ENCODE results near the gene KRTAP1-1.
A peak's percentile ranks its signal among the peaks of the same experiment; 100 is the strongest.
"Not testable (repeated sequence)": the region's sequence is repeated elsewhere in the genome, so short reads cannot be mapped to it uniquely, and the experiment has no call there.

Gene KRTAP1-1

DNA sequence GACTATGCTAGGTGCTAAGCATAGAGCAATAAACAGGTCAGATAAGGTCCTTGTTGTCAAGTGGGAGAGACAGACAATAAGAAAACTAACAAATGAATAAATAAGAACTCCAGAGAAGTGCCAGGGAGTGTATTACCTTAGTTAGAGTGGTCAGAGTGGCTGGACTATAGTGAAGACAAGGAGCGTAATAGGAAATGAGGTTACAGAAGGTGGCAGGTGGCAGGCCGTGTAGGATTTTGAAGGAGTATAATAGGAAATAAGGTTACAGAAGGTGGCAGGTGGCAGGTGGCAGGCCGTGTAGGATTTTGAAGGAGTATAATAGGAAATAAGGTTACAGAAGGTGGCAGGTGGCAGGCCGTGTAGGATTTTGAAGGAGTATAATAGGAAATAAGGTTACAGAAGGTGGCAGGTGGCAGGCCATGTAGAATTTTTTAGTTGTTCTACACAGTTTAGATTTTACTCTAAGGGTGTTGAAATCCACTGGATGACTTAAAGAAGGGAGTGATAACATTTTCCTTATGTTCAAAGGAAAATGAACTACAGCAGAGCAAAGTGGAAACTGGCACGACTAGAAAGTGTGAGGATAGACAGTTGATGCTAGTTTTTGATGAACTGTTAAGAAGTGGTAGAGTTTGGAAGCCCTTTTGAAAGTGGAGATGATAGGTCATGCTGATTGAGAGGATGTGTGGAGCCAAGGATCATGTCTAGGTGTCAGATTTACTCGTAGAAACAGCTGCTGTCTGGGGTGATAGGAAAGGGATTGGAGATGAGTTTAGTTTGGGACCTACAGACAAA, 28.7 kb downstream of the KRTAP1-1 start:
- no peak for DNase-seq (ENCODE audit: low read depth)

DNA sequence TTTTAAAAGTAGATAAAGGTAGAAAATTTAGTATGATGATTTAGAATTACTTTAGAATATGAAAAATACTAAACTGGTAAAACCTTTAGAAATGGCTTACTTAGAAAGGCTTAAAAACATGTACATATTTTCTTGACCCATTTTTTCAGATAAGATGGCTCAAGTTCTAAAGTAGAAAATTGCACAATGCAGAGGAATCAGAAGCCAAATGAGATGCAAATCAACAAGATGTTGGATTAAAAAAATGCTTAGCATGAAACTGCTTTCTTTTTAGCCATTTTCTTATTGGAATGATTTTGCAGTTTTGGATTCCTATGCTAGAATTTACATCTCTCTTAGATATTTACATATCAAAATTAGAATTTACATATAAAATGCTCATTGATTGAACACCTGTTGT, 30.8 kb downstream of the KRTAP1-1 start:
- peak; percentile 33 for DNase-seq (ENCODE audit: low read depth)

DNA sequence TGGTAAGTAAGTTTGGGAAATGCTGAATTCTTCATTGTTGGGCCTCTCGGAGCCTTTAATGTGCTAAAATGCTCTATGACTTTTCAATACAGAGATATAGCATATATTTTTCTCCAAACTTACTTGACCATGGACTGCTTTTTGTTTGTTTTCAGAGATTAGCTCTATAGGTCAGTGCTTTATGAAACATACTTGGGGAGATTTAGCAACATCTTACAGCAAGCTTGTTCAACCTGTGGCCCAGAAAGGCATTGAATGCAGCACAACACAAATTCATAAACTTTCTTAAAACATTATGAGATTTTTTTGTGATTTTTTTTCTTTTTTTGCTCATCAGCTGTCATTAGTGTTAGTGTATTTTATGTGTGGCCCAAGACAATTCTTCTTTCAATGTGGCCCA, 31.3 kb downstream of the KRTAP1-1 start:
- no peak for DNase-seq (ENCODE audit: low read depth)

- DNase-seq (ENCODE audit: low read depth), result no peak
Observed at GRCh38 chr17:41009301-41009760, 31.9 kb downstream of the KRTAP1-1 start.

DNA sequence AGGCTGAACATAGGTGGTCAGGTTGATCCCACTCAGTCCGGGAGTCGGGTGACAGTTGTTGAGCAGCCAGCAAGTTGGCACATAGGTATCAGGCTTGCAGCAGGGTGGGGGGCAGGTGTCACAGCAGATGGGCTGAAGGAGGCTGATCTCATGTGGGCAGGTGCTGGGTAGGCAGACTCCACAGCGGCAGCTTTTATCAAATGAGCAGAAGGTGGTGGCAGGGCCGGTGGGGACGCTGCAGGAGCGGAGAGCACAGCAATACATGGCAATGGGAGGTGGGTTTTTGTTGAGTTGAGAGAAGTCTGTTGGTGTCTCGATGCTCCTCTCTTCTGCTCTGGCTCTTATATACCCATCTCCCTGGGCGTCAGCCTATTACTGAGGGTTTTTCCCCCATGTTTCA, 32.4 kb downstream of the KRTAP1-1 start, which contains the start of gene KRTAP3-1:
TSS of gene KRTAP3-1 (minus strand) at position 318 of the 400 bp plus-strand sequence. CDS start at position 264, 54 bp downstream.
- no peak for DNase-seq (ENCODE audit: low read depth)

DNA sequence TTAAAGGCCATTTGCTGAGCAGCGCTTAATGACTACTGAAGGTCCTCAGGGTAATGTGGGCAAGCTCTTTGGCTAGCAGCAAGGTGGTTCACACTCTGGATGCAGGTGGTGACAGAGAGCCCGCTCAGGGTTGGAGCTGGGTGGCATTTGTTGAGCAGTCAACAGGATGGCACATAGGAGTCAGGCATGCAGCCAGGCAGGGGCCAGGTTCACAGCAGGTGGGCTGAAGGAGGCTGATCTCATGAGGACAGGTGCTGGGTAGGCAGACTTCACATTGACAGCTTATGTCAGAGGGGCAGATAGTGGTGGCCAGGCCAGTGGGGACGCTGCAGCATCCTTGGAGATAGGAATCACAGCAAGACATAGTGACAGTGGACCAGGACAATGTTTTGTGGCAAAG, 36.9 kb downstream of the KRTAP1-1 start:
- no peak for DNase-seq (ENCODE audit: low read depth)

GRCh38 chr17:41003926-41004325, 37.3 kb downstream of the KRTAP1-1 start:
- DNase-seq (ENCODE audit: low read depth), result no peak

DNA sequence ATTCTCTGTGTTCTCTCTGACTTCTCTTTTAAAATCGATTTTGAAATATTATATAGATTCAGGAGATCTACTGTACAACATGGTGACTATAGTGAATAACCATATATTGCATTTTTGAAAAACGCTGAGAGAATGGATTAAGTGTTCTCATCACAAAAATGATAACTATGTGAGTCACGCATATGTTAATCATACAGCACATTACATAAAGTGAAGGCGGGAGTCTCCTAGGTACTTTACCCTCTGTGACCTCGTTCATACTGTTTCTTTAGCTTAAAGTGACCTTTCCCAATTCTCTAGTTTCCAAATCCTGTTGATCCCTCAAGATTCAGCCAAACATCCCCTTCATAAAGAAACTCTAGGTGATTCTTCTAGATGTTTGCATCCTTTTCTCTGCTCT, 38.4 kb downstream of the KRTAP1-1 start:
- DNase-seq (ENCODE audit: low read depth), result no peak

DNA sequence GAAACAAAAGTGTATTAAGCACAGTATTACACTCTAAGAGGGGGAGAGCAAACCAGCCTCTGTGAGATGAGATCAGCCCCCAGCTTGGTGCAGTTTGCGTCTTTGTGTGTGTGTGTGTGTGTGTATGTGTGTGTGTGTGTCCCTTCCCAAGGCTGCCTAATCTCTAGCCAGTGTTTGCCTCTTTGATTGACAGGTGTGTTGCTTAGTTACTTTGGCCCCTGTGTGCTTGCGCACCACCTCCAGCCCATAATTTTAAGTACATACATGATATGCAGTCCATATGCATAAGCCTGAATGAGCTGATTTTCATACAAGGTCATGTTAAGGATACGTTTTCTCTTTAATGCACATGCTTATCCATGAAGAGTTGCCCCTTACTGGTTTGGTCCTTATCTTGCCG, 39.5 kb downstream of the KRTAP1-1 start:
- no peak for DNase-seq (ENCODE audit: low read depth)

- not testable (repeated sequence) for DNase-seq (ENCODE audit: low read depth)
Observed at GRCh38 chr17:40999563-40999962, 41.7 kb downstream of the KRTAP1-1 start, which contains the start of gene KRTAP3-2. Gene KRTAP3-2, minus strand, starts transcription at chr17:40999906. Its CDS starts 53 bp downstream, at chr17:40999853.

GRCh38 chr17:40997361-40997760, 43.9 kb downstream of the KRTAP1-1 start:
- DNase-seq (ENCODE audit: low read depth), result no peak

DNA sequence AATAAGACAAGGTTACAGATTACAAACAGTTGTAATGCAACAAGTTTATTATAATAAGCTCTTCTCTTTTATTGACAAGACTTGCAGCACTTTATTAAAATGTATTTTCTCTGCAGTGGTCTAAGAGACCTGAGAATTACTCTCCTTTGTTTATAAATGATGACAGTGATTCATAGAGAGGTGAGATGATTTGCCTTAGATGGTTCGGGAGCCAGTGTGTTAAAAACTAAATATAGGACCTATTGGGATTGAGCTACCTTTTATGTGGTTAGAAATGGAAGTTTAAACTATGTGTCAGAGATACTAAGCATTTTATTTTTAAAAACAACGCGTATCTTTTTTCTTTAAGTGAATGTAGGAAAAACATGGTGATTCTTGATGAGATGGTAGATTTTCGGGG, 44.4 kb downstream of the KRTAP1-1 start:
- DNase-seq (ENCODE audit: low read depth), result no peak

- DNase-seq (ENCODE audit: low read depth), result no peak
Observed at GRCh38 chr17:40995116-40995515, 46.1 kb downstream of the KRTAP1-1 start.

GRCh38 chr17:40993839-40994238, 47.4 kb downstream of the KRTAP1-1 start, which contains the start of gene KRTAP3-3:
Gene KRTAP3-3, minus strand, starts transcription at chr17:40994164. Its CDS starts 67 bp downstream, at chr17:40994097.
- DNase-seq (ENCODE audit: low read depth), result no peak

- DNase-seq (ENCODE audit: low read depth), result no peak
Observed at GRCh38 chr17:40993084-40993483, 48.2 kb downstream of the KRTAP1-1 start.

GRCh38 chr17:40992666-40993065, 48.6 kb downstream of the KRTAP1-1 start:
- no peak for DNase-seq (ENCODE audit: low read depth)

All from fibroblast of gingiva (primary cell).